Natural killer cell (primary cell): Measurements from ENCODE around the gene TBX3. TPM values are rescaled to one million over a fixed set of nuclear protein-coding genes. Genes with fewer than 3 reads are reported as not detected.

ENCODE experiments used
- ATAC-seq, 3 donors: fragments of 150-1000 bp in 2 of 3; fragments of 200-7000 bp in 1 of 3; cut with Tn5 transposase; 1 replicate in 1 of 3; 2 replicates in 2 of 3; pipeline ENCODE4 v1.10.0; 2021; ENCODE audit warnings: mild to moderate bottlenecking in 2 of 3, moderate library complexity in 2 of 3
- DNase-seq, 2 donors: peaks; one replicate each; pipeline versions ENCODE4 v3.0.0 to v3.0.0-alpha.2; 2013 to 2021; ENCODE audit warnings: mixed read lengths in 1 of 2
- H3K27ac ChIP-seq: one replicate; pipeline ENCODE4 v1.5.1; 2013; ENCODE audit warnings: mild to moderate bottlenecking, low read length
- H3K27me3 ChIP-seq: one replicate; pipeline ENCODE4 v1.6.1; 2013; ENCODE audit warnings: low read length; ENCODE audit not compliant: control insufficient read depth, insufficient read depth
- H3K36me3 ChIP-seq: one replicate; pipeline ENCODE4 v1.6.1; 2013; ENCODE audit warnings: low read length; ENCODE audit not compliant: control insufficient read depth, insufficient read depth
- H3K4me1 ChIP-seq: one replicate; pipeline ENCODE4 v1.6.1; 2013; ENCODE audit warnings: low read length; ENCODE audit not compliant: control insufficient read depth, insufficient read depth
- H3K4me3 ChIP-seq: one replicate; pipeline ENCODE4 v1.5.1; 2013; ENCODE audit warnings: low read length
- H3K9me3 ChIP-seq: one replicate; pipeline ENCODE4 v1.6.1; 2013; ENCODE audit warnings: low read length; ENCODE audit not compliant: control insufficient read depth, insufficient read depth
- H3K27ac Mint-ChIP-seq, 2 donors: one replicate each; pipeline ENCODE4 v1.8.0; 2022; ENCODE audit warnings: mild to moderate bottlenecking in 2 of 2, mixed read lengths in 2 of 2, moderate library complexity in 1 of 2
- H3K27me3 Mint-ChIP-seq, 2 donors: one replicate each; pipeline ENCODE4 v1.8.0; 2022; ENCODE audit warnings: low read depth in 2 of 2, mixed read lengths in 2 of 2
- H3K36me3 Mint-ChIP-seq: one replicate; pipeline ENCODE4 v1.8.0; 2022; ENCODE audit warnings: mixed read lengths
- H3K4me1 Mint-ChIP-seq, 2 donors: one replicate each; pipeline ENCODE4 v1.8.0; 2022; ENCODE audit warnings: mixed read lengths in 2 of 2
- H3K4me3 Mint-ChIP-seq: one replicate; pipeline ENCODE4 v1.8.0; 2022; ENCODE audit warnings: mild to moderate bottlenecking, moderate library complexity, mixed read lengths
- H3K9me3 Mint-ChIP-seq, 2 donors: one replicate each; pipeline ENCODE4 v1.8.0; 2022; ENCODE audit warnings: mixed read lengths in 2 of 2
- CTCF ChIP-seq: fragments of 200-600 bp; IDR thresholded peaks from one replicate; pipeline ENCODE4 v1.8.0; 2022; ENCODE audit warnings: antibody characterized with exemption
- WGBS: methylation state at CpG from one replicate; pipeline ENCODE4 v1.1.7; 2013; ENCODE audit warnings: missing lambda C conversion rate; ENCODE audit not compliant: insufficient coverage; 5-methylcytosine and 5-hydroxymethylcytosine counted together
- intact Hi-C: fragments of 100-400 bp; cut with micrococcal nuclease; formaldehyde crosslinking; loops from one replicate; pipeline ENCODE4 v1.14.2; 2022
- total RNA-seq, 4 donors: library from RNA; stranded (reverse); fragments of 120-200 nt in 1 of 4; gene quantifications; one replicate each; pipeline versions ENCODE4 v1.2.3 to v1.2.4, GENCODE V29; 2013 to 2022

Gene TBX3
- total RNA-seq, 3 donors from 2014 or later (not counting 1 experiment from before 2014, with no cell fraction given), result 0.05 TPM; not detected in 2

GRCh38 chr12:114704096-114704495, 20.1 kb upstream of the TBX3 start:
- Mint-ChIP-seq H3K27me3 (peaks cover 24 to 35% of the 10 kb centered on the region in 2 donors), H3K9me3 (peaks cover 0 to 3% of the 10 kb centered on the region in 2 donors), H3K36me3 (no peaks in the 10 kb centered on the region), H3K4me1 (no peaks in the 10 kb centered on the region), H3K4me3 (no peak overlapping the region), H3K27ac (no peak overlapping the region)
- no peaks in the 10 kb centered on the region for H3K4me1 ChIP-seq
- no peak overlapping the region for H3K4me3 ChIP-seq
- no peak for TF ChIP-seq CTCF
- no peaks in the 10 kb centered on the region for H3K9me3 ChIP-seq
- ATAC-seq, result no peak
- no peaks in the 10 kb centered on the region for H3K36me3 ChIP-seq
- H3K27ac ChIP-seq, result no peak overlapping the region
- 69% methylated on average over 3 of the region's 3 CpGs for WGBS
- intact Hi-C loops, result no loop called here
- DNase-seq, result no peak
- H3K27me3 ChIP-seq, result peaks cover 23% of the 10 kb centered on the region

- Histone ChIP-seq H3K4me3 (no peak overlapping the region), H3K27ac (no peak overlapping the region), H3K9me3 (no peaks in the 10 kb centered on the region), H3K36me3 (no peaks in the 10 kb centered on the region), H3K4me1 (no peaks in the 10 kb centered on the region), H3K27me3 (peaks cover 25% of the 10 kb centered on the region)
- no peak overlapping the region for H3K4me3 Mint-ChIP-seq
- intact Hi-C loops, result no loop called here
- H3K27me3 Mint-ChIP-seq, result peaks cover 31 to 44% of the 10 kb centered on the region in 2 donors
- peaks cover 0 to 3% of the 10 kb centered on the region in 2 donors for H3K9me3 Mint-ChIP-seq
- no peak for ATAC-seq
- 21% methylated on average over 3 of the region's 6 CpGs for WGBS
- H3K4me1 Mint-ChIP-seq, result no peaks in the 10 kb centered on the region
- H3K36me3 Mint-ChIP-seq, result no peaks in the 10 kb centered on the region
- H3K27ac Mint-ChIP-seq, result no peak overlapping the region
- TF ChIP-seq CTCF, result no peak
- DNase-seq, result no peak
Measured at GRCh38 chr12:114703060-114703493, 19.1 kb upstream of the TBX3 start.

GRCh38 chr12:114702462-114702861, 18.5 kb upstream of the TBX3 start:
- Mint-ChIP-seq H3K4me1 (no peaks in the 10 kb centered on the region), H3K9me3 (peaks cover 0 to 3% of the 10 kb centered on the region in 2 donors), H3K36me3 (no peaks in the 10 kb centered on the region), H3K27ac (no peak overlapping the region), H3K27me3 (peaks cover 37 to 50% of the 10 kb centered on the region in 2 donors), H3K4me3 (no peak overlapping the region)
- Histone ChIP-seq H3K27me3 (peaks cover 25% of the 10 kb centered on the region), H3K27ac (no peak overlapping the region), H3K4me1 (no peaks in the 10 kb centered on the region), H3K36me3 (no peaks in the 10 kb centered on the region), H3K4me3 (no peak overlapping the region), H3K9me3 (no peaks in the 10 kb centered on the region)
- 4% methylated on average over 10 of the region's 10 CpGs for WGBS
- TF ChIP-seq CTCF, result no peak
- ATAC-seq (no peak), DNase-seq (no peak)
- intact Hi-C loops, result no loop called here

GRCh38 chr12:114701553-114701952, 17.6 kb upstream of the TBX3 start:
- no peaks in the 10 kb centered on the region for H3K4me1 ChIP-seq
- Mint-ChIP-seq H3K27me3 (peaks cover 46 to 58% of the 10 kb centered on the region in 2 donors), H3K4me3 (no peak overlapping the region), H3K9me3 (peaks cover 0 to 3% of the 10 kb centered on the region in 2 donors), H3K27ac (no peak overlapping the region), H3K36me3 (no peaks in the 10 kb centered on the region), H3K4me1 (no peaks in the 10 kb centered on the region)
- H3K27ac ChIP-seq, result no peak overlapping the region
- H3K27me3 ChIP-seq, result peaks cover 25% of the 10 kb centered on the region
- WGBS, result 9% methylated on average over 1 of the region's 1 CpG
- intact Hi-C loops, result no loop called here
- no peaks in the 10 kb centered on the region for H3K36me3 ChIP-seq
- TF ChIP-seq CTCF, result no peak
- H3K4me3 ChIP-seq, result no peak overlapping the region
- ATAC-seq (no peak), DNase-seq (no peak)
- no peaks in the 10 kb centered on the region for H3K9me3 ChIP-seq
